C4-2B (cell line): ENCODE data around the gene DMAC2.
A peak's percentile ranks its signal among the peaks of the same experiment; 100 is the strongest.

ENCODE experiments used
- H3K27ac ChIP-seq: fragments of 450-650 bp; 2 replicates; pipeline ENCODE4 v1.5.1; 2017
- ZFX ChIP-seq: fragments of 450-650 bp; IDR thresholded peaks from 2 replicates; pipeline ENCODE4 v1.6.1; 2017
- TF ChIP-seq, protein P1 (sequence below): fragments of 450-650 bp; conservative IDR thresholded peaks from 2 replicates; pipeline ENCODE4 v1.5.1; 2017; ENCODE audit warnings: mild to moderate bottlenecking

The DMAC2 gene

DNA sequence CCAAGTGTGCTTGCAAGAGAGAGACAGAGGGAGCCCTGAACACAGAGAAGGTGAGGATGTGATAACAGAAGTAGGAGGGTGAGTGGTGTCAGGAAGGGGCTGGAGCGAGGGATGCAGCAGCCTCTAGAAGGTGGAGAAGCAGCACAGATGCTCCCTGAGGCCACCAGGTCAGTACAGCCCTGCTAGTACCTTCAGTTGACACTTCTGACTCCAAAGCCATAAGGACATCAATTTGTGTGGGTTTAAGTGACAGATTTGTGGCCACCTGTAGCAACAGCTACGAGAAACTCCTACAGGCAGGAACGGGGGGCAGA is 10.1 kb upstream of the DMAC2 start:
- H3K27ac ChIP-seq = no peak overlapping the region
- TF ChIP-seq, protein P1, sequence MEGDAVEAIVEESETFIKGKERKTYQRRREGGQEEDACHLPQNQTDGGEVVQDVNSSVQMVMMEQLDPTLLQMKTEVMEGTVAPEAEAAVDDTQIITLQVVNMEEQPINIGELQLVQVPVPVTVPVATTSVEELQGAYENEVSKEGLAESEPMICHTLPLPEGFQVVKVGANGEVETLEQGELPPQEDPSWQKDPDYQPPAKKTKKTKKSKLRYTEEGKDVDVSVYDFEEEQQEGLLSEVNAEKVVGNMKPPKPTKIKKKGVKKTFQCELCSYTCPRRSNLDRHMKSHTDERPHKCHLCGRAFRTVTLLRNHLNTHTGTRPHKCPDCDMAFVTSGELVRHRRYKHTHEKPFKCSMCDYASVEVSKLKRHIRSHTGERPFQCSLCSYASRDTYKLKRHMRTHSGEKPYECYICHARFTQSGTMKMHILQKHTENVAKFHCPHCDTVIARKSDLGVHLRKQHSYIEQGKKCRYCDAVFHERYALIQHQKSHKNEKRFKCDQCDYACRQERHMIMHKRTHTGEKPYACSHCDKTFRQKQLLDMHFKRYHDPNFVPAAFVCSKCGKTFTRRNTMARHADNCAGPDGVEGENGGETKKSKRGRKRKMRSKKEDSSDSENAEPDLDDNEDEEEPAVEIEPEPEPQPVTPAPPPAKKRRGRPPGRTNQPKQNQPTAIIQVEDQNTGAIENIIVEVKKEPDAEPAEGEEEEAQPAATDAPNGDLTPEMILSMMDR = no peak
- no peak for TF ChIP-seq ZFX

DNA sequence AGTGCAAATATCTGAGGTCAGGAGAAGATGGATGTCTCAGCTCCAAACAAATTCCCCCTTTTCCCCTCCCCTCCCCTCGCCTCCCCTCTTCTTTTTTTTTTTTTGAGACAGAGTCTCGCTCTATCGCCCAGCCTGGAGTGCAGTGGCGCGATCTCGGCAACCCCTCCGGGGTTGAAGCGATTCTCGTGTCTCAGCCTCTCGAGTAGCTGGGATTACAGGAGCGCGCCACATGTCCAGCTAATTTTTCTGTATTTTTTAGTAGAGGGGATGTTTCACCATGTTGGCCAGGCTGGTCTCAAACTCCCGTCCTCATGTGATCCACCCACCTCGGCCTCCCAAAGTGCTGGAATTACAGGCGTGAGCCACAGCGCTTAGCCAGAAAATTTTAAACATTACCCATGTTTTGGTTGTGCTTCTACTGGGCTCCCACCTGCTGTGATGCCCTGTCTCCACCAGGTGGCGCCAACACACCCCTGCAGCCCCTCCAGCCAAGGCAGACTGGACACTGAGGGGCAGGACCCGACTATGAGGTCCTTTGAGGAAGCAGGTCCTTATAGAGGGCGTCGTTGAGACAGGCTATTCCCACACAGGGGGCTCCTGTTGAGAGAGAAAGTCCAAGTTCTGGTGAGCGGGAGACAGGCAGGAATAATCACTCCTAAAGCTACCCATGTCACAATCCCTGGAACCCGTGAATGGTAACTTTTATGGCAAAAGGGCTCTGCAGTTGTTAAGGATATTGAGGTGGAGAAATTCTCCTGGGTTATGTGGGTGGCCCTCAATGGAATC is 9.6 kb upstream of the DMAC2 start:
- no peak overlapping the region for H3K27ac ChIP-seq
- TF ChIP-seq ZFX = no peak
- TF ChIP-seq, protein P1 = peak; percentile 84

DNA sequence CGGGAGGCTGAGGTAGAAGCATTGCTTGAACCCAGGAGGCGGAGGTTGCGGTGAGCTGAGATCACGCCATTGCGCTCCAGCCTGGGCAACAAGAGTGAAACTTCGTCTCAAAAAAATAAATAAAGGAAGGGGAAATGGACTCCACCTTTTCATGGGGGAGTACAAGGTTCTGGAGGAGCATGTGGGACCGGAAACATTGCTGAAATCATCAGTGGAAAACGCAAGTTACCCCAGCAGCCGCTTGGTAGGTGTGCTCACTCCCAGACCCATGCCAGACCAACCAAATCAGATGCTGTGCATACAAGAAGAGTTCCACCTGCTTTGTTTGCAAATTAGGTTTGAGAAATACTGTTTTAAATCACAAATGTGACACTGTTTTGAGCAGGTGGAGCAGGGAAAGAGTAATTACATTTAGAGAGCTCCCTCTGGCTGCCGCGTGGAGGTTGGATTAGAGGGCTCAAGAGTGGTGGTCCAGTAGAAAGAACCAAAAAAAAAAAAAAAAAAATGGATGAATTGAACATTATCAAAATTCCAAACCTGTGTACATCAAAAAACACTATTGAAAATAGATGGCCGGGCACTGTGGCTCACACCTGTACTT is 8.1 kb upstream of the DMAC2 start:
- no peak overlapping the region for H3K27ac ChIP-seq
- no peak for TF ChIP-seq ZFX
- TF ChIP-seq, protein P1 = no peak

DNA sequence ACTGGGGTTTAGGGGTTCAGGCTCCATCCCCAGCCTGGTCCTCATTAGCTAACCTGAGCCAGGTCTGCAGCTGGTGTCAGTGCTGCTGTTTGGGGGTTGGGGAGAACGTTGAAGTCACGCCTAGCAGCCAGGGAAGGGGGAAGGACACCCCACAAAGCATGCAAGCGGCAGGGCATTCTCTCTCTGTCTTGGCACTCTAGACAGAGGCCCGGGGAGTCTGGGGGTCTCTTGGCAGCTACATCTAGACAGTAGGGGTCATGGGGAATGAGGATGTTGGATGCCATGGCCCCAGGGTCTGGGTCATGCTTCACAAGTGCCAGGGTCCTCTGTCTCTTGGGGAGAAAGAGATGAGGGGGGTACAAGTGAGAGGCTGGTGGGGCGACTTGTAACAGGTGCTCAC is 5.9 kb upstream of the DMAC2 start:
- TF ChIP-seq, protein P1 = no peak
- no peak for TF ChIP-seq ZFX
- no peak overlapping the region for H3K27ac ChIP-seq

DNA sequence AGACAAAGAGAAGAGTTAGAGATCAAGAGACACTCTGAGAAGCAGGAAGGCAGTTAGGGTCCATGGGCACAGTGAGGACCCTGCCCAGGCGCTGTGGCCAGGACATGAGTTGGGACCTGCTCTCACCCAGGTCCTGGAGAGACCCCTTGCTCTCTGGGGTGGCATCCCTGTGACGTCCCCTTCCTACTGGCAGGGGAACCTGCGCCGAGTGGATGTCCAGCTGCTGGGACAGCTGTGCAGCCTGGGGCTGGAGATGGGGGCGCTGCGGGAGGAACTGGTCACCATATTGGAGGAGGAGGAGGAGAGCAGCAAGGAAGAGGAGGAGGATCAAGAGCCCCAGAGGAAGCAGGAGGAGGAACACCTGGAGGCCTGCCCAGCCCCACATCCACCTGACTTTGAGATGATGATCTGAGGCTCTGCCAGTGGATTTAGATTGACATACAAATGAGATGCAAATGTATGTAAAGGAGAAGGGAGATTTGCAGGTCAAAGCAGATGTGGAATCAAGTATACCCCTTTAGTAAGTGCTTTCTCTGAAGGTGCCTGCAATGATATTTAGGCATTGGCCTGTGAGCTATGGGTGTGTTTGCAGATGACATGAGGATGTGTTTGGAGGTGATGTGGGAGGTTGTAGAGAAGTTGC is 4.2 kb upstream of the DMAC2 start:
- H3K27ac ChIP-seq = no peak overlapping the region
- TF ChIP-seq, protein P1 = no peak
- TF ChIP-seq ZFX = no peak

DNA sequence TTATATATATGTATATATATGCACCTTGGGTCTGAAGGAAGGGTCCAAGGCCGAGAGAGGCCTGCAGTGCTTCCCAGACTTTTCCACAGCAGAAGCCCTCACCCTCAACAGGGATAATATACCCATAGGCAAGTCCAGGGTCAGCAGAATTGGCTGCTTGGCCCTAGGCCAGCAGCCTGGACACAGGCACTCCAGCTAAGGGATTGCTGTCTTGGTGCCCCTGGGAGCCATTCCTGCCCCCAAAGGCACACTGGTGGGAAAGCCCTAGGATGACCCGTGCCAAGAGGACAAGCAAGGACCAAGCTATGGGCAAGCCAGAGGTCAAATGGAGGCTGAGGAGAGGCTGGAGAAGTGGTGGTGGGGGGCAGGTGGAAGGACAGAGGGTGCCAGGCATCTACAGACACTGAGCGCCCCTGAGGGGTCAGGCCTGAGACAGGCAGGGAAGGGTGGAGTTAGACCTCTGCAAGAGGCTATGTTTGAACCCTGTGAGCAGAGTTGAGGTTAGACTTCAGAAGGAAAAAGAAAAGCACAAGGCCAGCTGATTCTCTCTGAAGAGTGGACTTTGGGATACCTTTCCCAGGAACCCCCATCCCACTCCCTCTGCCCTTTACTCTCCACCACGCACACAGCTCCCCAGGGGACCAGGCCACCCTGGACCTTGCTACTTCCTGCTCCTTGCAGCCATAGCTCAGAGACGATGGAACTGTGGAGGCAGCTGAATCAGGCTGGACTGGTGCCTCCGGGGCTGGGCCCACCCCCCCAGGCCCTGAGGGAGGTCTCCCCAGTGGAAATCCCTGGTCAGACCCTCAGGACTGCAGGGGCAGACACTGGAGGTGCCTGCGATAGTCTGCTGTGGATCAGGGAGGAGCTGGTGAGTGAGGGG is 3.0 kb upstream of the DMAC2 start, which contains the start of gene ERICH4:
Gene ERICH4 (plus strand): TSS at position 684 of the 883 bp plus-strand sequence. CDS start 14 bp downstream, at position 698.
- TF ChIP-seq, protein P1 = no peak
- TF ChIP-seq ZFX = no peak
- H3K27ac ChIP-seq = no peak within 1 kb of the TSS
